ENCODE measurements around the gene CAT.

Gene CAT

GRCh38 chr11:34425360-34425759 lies 13.4 kb upstream of the CAT start:
- no peak for DNase-seq (ENCODE audit: low read depth, low spot score)

GRCh38 chr11:34425867-34426266 lies 12.9 kb upstream of the CAT start:
- no peak for DNase-seq (ENCODE audit: low read depth, low spot score)

GRCh38 chr11:34426766-34427185 lies 12.0 kb upstream of the CAT start:
- DNase-seq (ENCODE audit: low read depth, low spot score) = no peak

- DNase-seq (ENCODE audit: low read depth, low spot score) = peak; percentile 40
Observed at GRCh38 chr11:34427186-34427805, 11.4 kb upstream of the CAT start.

- no peak for DNase-seq (ENCODE audit: low read depth, low spot score)
Observed at GRCh38 chr11:34431979-34432378, 6.8 kb upstream of the CAT start.

GRCh38 chr11:34432822-34433221 lies 5.9 kb upstream of the CAT start:
- DNase-seq (ENCODE audit: low read depth, low spot score) = no peak

GRCh38 chr11:34433899-34434298 lies 4.8 kb upstream of the CAT start:
- no peak for DNase-seq (ENCODE audit: low read depth, low spot score)

GRCh38 chr11:34437224-34438125 lies 1.3 kb upstream of the CAT start:
- no peak for DNase-seq (ENCODE audit: low read depth, low spot score)

- no peak for DNase-seq (ENCODE audit: low read depth, low spot score)
Observed at GRCh38 chr11:34439610-34440198, 970 bp downstream of the CAT start.

- DNase-seq (ENCODE audit: low read depth, low spot score) = no peak
Observed at GRCh38 chr11:34441814-34442213, 3.1 kb downstream of the CAT start.

GRCh38 chr11:34443136-34443535 lies 4.4 kb downstream of the CAT start:
- no peak for DNase-seq (ENCODE audit: low read depth, low spot score)

- no peak for DNase-seq (ENCODE audit: low read depth, low spot score)
Observed at GRCh38 chr11:34444428-34444827, 5.7 kb downstream of the CAT start.

- no peak for DNase-seq (ENCODE audit: low read depth, low spot score)
Observed at GRCh38 chr11:34445956-34446355, 7.2 kb downstream of the CAT start.

GRCh38 chr11:34446386-34446785 lies 7.7 kb downstream of the CAT start:
- no peak for DNase-seq (ENCODE audit: low read depth, low spot score)

GRCh38 chr11:34447044-34447443 lies 8.3 kb downstream of the CAT start:
- DNase-seq (ENCODE audit: low read depth, low spot score) = no peak

GRCh38 chr11:34448223-34448994 lies 9.7 kb downstream of the CAT start:
- no peak for DNase-seq (ENCODE audit: low read depth, low spot score)

- peak; percentile 7 for DNase-seq (ENCODE audit: low read depth, low spot score)
Observed at GRCh38 chr11:34449013-34449412, 10.3 kb downstream of the CAT start.

GRCh38 chr11:34451053-34451452 lies 12.3 kb downstream of the CAT start:
- no peak for DNase-seq (ENCODE audit: low read depth, low spot score)

- DNase-seq (ENCODE audit: low read depth, low spot score) = no peak
Observed at GRCh38 chr11:34454308-34455032, 15.7 kb downstream of the CAT start.

GRCh38 chr11:34457607-34458006 lies 18.9 kb downstream of the CAT start:
- DNase-seq (ENCODE audit: low read depth, low spot score) = no peak

GRCh38 chr11:34458525-34458924 lies 19.8 kb downstream of the CAT start:
- DNase-seq (ENCODE audit: low read depth, low spot score) = peak; percentile 52
